Posterior cingulate gyrus (tissue), 11 donors: ENCODE data around the gene TMEM62.
A peak's percentile ranks its signal among the peaks of the same experiment; 100 is the strongest.
"Not testable (repeated sequence)": the region's sequence is repeated elsewhere in the genome, so short reads cannot be mapped to it uniquely, and the experiment has no call there.

Source experiments
- DNase-seq, 10 donors: peaks; one replicate each; pipeline versions ENCODE4 v3.0.0 to v3.0.0-alpha.2; 2020 to 2021; ENCODE audit warnings: mixed read lengths in 3 of 10
- intact Hi-C: fragments of 100-400 bp; cut with DNase I; formaldehyde crosslinking; loops from one replicate; pipeline ENCODE4 v1.15.1; 2023

Gene TMEM62

DNA sequence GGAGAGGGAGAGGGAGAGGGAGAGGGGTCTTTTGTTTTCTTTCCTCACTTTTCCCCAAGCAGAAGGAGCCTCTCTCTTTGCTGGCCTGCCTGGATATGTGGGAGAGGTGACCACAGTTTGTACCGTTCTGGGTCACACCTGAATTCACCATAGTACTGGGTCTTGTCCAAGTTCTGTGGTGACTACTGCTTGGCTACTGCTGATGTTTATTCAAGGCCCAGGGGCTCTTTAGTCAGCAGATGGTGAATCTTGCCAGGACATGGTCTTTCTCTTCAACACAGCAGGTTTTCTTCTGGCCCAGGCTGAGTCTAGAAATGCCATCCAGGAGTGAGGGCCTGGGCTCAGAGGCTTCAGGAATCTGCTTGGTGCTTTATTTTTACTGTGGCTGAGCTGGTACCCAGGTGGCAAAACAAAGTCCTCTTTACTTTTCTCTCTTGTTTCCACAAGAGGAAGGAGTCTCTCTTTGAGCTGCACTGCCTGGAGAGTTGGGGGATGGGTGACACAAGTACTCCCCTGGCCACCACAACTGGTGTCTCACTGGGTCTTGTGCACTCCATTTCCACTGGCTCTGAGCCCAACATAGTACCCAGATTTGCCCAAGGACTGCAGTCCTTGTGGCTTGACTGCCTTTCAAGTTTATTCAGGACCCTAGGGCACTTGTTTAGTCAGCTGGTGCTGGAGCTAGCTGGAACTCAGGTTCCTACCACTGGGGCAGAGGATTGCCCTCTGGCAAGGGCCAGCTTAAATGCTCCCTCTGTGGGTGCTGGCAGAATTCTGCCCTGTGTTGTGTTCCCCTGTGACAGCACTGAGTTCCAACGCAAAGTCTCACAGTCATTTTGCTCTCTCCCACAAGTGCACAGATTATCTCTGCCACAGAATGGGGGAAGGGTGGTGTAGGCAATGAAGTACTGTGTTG lies 35.1 kb downstream of the TMEM62 start:
- intact Hi-C loops, result no loop called here

GRCh38 chr15:43169888-43170287 lies 36.5 kb downstream of the TMEM62 start:
- DNase-seq, result no peak
- intact Hi-C loops, result no loop called here

More for the DNA sequence above, 35.1 kb downstream of the TMEM62 start:
- DNase-seq, result peak in 1 of 10 donors; percentile 37

DNA sequence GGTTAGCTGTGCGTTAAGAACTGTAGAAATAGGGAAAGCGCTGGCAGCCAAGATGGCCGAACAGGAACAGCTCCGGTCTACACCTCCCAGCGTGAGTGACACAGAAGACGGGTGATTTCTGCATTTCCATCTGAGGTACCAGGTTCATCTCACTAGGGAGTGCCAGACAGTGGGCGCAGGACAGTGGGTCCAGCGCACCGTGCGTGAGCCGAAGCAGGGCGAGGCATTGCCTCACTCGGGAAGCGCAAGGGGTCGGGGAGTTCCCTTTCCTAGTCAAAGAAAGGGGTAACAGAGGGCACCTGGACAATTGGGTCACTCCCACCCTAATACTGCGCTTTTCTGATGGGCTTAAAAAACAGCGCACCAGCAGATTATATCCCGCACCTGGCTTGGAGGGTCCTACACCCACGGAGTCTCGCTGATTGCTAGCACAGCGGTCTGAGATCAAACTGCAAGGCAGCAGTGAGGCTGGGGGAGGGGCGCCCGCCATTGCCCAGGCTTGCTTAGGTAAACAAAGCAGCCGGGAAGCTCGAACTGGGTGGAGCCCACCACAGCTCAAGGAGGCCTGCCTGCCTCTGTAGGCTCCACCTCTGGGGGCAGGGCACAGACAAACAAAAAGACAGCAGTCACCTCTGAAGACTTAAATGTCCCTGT lies 42.4 kb downstream of the TMEM62 start:
- peak in 1 of 10 donors; percentile 69 for DNase-seq
- intact Hi-C loops, result not testable (repeated sequence)

GRCh38 chr15:43177147-43177546 lies 43.8 kb downstream of the TMEM62 start:
- intact Hi-C loops, DNase-seq: not testable (repeated sequence)

GRCh38 chr15:43183270-43183669 lies 49.9 kb downstream of the TMEM62 start:
- DNase-seq, result no peak
- intact Hi-C loops, result loop anchor here (10.0 kb wide), 1 partner anchor 78 kb away; the partner anchor contains the start of gene UBR1

- DNase-seq, result no peak
- intact Hi-C loops, result loop anchor here (5.0 to 10.0 kb wide), 2 partner anchors 80 to 103 kb away; partner anchors contain the start of gene UBR1
Measured at GRCh38 chr15:43184407-43185124, 51.2 kb downstream of the TMEM62 start.

GRCh38 chr15:43185157-43186002 lies 52.0 kb downstream of the TMEM62 start, which contains the start of gene CCNDBP1:
CCNDBP1 (plus strand) TSS chr15:43185403; CDS start chr15:43185499, 96 bp downstream.
- intact Hi-C loops, result loop anchor here (5.0 to 10.0 kb wide), 2 partner anchors 81 to 102 kb away; partner anchors contain the start of gene UBR1
- peak; percentile 71 to 97 (median 82) for DNase-seq

DNA sequence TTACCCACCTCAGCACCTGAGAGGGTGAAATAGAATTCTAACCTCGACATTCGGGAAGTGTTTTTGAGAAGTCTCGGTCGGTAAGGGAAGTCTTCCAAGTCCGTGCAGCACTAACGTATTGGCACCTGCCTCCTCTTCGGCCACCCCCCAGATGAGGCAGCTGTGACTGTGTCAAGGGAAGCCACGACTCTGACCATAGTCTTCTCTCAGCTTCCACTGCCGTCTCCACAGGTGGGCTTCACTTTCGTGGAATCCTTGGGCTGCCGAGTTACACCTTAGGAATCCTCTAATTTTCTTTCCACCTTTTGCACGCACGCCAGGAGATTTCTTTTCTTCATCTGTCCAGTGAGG lies 52.6 kb downstream of the TMEM62 start:
- no peak for DNase-seq
- intact Hi-C loops, result loop anchor here (5.0 to 10.0 kb wide), 2 partner anchors 81 to 101 kb away; partner anchors contain the start of gene UBR1

DNA sequence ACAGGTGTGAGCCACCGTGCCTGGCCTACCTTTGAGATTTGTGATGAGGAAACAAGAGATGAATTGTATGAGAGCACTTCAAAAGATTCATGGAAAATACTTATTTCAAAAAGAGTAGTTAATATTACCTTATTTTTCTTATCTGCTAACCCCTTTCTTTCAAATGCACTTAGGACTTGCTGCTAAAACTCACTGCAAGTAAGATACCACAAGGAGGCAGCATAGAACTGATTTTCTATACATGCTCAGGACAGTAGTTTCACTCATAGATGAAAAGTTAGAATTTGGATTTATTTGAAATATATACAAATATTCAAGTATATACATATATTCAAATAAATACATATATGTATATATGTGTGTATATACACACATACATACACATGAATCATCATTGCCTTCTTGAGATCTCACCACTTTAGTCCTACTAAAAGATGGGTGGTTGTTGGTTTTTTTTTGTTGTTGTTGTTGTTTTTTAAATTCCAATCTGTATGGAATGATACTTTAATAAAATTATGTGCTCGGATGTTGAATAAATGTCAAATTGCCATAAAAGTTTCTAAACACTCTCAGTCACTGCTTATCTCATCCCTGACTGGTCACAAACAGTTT lies 54.3 kb downstream of the TMEM62 start:
- intact Hi-C loops, result loop anchor here (5.0 to 10.0 kb wide), 2 partner anchors 83 to 100 kb away; partner anchors contain the start of gene UBR1
- no peak for DNase-seq

DNA sequence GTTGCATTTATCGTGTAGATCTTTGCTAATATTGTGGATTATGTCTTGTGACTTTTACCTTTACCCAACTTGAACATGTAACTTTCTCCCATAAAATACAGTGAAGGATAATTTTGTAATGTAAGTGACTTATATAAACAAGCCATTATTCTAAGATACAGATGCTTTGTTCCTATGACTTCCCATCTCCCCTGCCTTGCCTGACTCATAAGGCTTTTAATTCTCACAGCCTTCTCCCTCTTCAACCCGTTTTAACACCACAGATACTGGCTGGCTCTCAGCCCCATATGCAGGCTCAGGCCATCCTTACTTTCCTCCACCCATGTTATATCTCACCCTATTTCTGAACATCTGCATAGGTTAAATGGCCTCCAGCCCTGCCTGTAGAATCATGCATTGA lies 55.9 kb downstream of the TMEM62 start:
- DNase-seq, result no peak
- intact Hi-C loops, result loop anchor here (5.0 to 10.0 kb wide), 2 partner anchors 84 to 98 kb away; partner anchors contain the start of gene UBR1

DNA sequence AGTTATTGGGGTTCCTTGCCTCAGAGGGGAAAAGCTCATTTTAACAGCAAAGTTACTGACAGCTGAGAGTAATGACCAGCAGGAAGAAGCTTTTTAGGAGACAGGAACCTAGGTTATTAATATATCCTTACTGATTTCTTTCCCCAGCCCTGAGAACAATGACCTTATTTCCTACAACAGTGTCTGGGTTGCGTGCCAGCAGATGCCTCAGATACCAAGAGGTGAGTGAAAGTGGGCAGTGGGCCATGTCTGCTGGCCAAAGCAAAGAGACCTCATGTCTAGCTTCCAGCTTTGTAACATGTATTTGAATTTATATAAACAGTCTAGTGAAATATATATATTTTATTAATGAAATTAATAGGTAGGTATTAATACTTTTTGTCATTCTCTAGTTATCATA lies 56.8 kb downstream of the TMEM62 start:
- no peak for DNase-seq
- intact Hi-C loops, result no loop called here

- no peak for DNase-seq
- intact Hi-C loops, result no loop called here
Measured at GRCh38 chr15:43193710-43194109, 60.3 kb downstream of the TMEM62 start.

GRCh38 chr15:43194795-43195194 lies 61.4 kb downstream of the TMEM62 start:
- no peak for DNase-seq

DNA sequence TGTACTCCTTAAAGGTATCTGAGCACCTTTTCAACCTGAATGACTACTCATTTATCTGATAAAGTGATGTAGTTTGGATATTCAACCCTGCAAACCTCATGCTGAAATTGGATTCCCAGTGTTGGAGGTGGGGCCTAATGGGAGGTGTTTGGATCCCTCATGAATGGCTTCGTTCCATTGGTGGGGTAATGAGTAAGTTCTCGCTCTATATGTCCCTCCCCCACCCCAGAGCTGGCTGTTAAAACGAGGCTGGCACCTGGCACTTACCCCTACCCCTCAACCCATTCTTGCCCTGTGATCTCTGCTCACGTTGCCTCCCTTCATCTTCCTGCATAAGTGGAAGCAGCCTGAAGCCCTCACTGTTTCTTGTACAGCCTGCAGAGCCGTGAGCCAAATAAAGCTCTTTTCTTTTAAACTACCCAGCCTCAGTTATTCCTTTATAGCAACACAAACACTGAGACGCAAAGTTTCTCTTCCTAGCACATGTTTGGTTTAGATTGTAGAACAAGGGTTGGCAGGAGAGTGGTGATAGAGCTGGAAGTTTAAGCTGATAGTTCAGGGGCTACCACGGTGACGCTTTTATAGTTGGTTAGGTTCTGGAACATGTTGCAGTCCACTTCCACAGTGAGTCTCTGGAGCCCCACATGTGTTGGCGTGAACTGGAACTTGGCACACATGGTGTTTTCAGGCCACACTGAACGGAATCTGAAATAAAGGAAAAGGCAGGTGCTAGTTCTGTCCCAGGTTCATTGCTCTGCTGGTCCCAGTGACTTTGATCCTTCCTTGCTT lies 63.6 kb downstream of the TMEM62 start:
- no peak for DNase-seq
- intact Hi-C loops, result no loop called here

More at GRCh38 chr15:43194795-43195194, 61.4 kb downstream of the TMEM62 start:
- intact Hi-C loops, result no loop called here

GRCh38 chr15:43197773-43198172 lies 64.4 kb downstream of the TMEM62 start:
- intact Hi-C loops, DNase-seq: not testable (repeated sequence)

DNA sequence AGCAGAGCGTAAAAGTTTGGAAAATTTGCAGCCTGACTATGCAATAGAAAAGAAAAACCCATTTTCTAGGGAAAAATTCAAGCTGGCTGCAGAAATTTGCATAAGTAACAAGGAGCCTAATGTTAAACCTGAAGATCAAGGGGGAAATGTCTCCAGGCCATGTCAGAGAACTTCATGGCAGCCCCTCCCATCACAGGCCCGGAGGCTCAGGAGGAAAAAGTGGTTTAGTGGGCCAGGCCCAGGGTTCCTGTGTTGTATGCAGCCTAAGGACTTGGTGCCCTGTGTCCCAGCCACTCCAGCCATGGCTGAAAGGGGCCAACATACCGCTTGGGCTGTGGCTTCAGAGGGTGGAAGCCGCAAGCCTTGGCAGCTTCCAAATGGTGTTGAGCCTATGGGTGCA lies 65.2 kb downstream of the TMEM62 start:
- DNase-seq, intact Hi-C loops: not testable (repeated sequence)

DNA sequence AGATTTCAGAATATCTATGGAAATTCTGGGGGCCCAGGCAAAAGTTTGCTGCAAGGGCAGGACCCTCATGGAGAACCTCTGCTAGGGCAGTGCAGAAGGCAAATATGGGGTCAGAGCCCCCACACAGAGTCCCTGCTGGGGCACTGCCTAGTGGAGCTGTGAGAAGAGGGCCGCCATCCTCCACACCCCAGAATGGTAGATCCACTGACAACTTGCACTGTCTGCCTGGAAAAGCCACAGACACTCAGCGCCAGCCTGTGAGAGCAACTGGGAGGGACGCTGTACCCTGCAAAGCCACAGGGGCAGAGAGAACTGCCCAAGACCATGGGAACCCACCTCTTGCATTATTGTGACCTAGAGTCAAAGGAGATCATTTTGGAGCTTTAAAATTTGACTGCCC lies 65.6 kb downstream of the TMEM62 start:
- intact Hi-C loops, result no loop called here
- DNase-seq, result no peak

- DNase-seq, result no peak
- intact Hi-C loops, result no loop called here
Measured at GRCh38 chr15:43199945-43200488, 66.6 kb downstream of the TMEM62 start.
